ENCODE data around the gene MGAT4B. TPM values are rescaled to one million over a fixed set of nuclear protein-coding genes. Genes with fewer than 3 reads are reported as not detected.

MGAT4B gene
- total RNA-seq, 1 experiment from 2014 or later: 613 TPM

DNA sequence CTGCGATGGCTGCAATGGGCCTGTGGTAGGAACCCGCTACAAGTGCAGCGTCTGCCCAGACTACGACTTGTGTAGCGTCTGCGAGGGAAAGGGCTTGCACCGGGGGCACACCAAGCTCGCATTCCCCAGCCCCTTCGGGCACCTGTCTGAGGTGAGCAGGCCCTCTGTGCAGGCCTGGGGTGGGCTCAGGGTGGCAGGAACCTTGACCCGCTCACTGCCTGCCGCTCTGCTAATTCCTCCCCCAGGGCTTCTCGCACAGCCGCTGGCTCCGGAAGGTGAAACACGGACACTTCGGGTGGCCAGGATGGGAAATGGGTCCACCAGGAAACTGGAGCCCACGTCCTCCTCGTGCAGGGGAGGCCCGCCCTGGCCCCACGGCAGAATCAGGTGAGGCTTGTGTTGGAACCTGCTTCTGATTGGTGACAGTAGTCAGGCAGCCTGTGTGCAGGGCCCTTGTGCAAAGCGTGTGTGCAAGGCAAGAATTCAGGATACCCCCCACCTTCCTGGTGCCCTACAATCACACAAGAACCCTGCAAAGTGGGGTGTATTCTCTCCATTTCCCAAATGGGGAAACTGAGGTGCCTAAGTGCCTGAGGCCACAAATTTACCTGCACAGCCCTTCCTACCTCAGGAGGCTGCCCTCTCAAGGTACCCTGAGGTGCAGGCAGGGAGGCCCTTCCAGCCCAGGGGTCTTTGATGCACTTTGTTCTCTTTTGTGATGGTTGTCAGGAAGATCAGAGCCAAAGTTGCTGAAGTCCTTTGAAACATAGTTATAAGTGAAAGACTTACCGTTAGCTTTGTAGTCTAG lies 17.5 kb upstream of the MGAT4B start:
- peak overlapping the region; percentile 81 for H3K27ac Mint-ChIP-seq (ENCODE audit: unreplicated experiment)
- peaks cover 55% of the 10 kb centered on the region for H3K4me1 Mint-ChIP-seq (ENCODE audit: low read depth, unreplicated experiment)
- intact Hi-C loops (cut with micrococcal nuclease; ENCODE audit: unreplicated experiment): loop anchor here (5.0 kb wide), 1 partner anchor 62 kb away; no protein-coding TSS in a partner anchor
- H3K9me3 Mint-ChIP-seq (ENCODE audit: low read depth, unreplicated experiment): no peaks in the 10 kb centered on the region
- CTCF ChIA-PET: interaction anchor here (0.6 kb wide), 2 partner anchors 21 to 1144 kb away, joined by 3 read pairs; no protein-coding TSS in a partner anchor
- H3K4me3 Mint-ChIP-seq (ENCODE audit: low read depth, unreplicated experiment): peak overlapping the region; percentile 97
- TF ChIP-seq, protein P1, sequence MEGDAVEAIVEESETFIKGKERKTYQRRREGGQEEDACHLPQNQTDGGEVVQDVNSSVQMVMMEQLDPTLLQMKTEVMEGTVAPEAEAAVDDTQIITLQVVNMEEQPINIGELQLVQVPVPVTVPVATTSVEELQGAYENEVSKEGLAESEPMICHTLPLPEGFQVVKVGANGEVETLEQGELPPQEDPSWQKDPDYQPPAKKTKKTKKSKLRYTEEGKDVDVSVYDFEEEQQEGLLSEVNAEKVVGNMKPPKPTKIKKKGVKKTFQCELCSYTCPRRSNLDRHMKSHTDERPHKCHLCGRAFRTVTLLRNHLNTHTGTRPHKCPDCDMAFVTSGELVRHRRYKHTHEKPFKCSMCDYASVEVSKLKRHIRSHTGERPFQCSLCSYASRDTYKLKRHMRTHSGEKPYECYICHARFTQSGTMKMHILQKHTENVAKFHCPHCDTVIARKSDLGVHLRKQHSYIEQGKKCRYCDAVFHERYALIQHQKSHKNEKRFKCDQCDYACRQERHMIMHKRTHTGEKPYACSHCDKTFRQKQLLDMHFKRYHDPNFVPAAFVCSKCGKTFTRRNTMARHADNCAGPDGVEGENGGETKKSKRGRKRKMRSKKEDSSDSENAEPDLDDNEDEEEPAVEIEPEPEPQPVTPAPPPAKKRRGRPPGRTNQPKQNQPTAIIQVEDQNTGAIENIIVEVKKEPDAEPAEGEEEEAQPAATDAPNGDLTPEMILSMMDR (IDR thresholded peaks at IDR 0.05; ENCODE audit: unreplicated experiment): no peak
- no peaks in the 10 kb centered on the region for H3K27me3 Mint-ChIP-seq (ENCODE audit: unreplicated experiment)
- peaks cover 100% of the 10 kb centered on the region for H3K36me3 Mint-ChIP-seq (ENCODE audit: insufficient read depth, unreplicated experiment)
- no TSS peak for BruUV-seq (replicated peaks)
- no peak for DNase-seq

DNA sequence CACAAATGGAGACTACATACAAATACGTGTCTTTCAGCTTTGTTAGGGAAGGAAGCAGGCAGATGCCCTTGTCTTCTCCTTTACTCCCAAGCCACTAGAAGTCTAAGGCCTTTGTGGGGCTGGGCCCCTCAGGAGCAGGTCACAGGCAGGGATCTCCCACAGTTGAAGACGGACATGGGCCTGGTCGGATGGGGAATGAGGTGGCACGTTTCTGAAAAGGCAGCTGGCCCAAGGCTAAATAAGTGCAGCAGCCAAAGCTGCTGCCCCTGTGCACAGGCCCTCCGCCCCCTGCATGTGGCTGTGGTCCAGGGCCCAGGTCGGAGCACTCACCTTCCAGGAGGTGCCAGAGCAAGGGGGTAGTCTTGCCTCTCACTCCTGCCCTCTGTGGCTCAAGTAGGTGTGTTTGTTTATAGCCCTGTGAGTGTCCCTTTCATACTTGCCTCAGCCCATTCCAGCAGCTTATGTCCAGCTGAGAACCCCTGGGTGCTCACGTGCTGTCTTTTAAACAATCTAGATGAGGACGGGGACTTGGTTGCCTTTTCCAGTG lies 15.9 kb upstream of the MGAT4B start:
- Mint-ChIP-seq H3K4me3 (ENCODE audit: low read depth, unreplicated experiment) (peak overlapping the region; percentile 97), H3K36me3 (ENCODE audit: insufficient read depth, unreplicated experiment) (peaks cover 100% of the 10 kb centered on the region), H3K9me3 (ENCODE audit: low read depth, unreplicated experiment) (no peaks in the 10 kb centered on the region), H3K4me1 (ENCODE audit: low read depth, unreplicated experiment) (peaks cover 53% of the 10 kb centered on the region), H3K27ac (ENCODE audit: unreplicated experiment) (peak overlapping the region; percentile 99), H3K27me3 (ENCODE audit: unreplicated experiment) (no peaks in the 10 kb centered on the region)
- intact Hi-C loops (cut with micrococcal nuclease; ENCODE audit: unreplicated experiment): loop anchor here (5.0 kb wide), 1 partner anchor 60 kb away; no protein-coding TSS in a partner anchor
- BruUV-seq (replicated peaks): no TSS peak
- TF ChIP-seq, protein P1 (IDR thresholded peaks at IDR 0.05; ENCODE audit: unreplicated experiment): no peak
- CTCF ChIA-PET: interaction anchor here (0.5 to 0.6 kb wide), 2 partner anchors 11 to 27 kb away, joined by 3 read pairs; no protein-coding TSS in a partner anchor
- no peak for DNase-seq

DNA sequence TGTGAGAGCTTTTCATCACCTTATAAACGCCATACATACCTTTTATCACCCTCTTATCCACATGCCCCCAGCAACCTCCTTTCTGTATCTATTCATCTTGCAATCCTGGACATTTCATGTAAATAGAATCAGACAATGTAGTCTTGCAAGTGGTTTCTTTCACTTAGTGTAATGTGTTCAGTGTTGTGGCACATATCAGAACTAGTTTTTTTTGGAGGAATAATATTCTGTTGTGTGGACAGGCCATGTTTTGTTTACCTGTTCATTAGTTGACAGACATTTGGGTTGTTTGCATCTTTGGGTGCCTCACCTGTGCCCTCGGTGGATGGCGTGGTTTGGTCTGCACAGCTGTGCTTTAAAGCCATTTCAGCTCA lies 15.4 kb upstream of the MGAT4B start:
- H3K4me1 Mint-ChIP-seq (ENCODE audit: low read depth, unreplicated experiment): peaks cover 52% of the 10 kb centered on the region

More for the DNA sequence above, 15.4 kb upstream of the MGAT4B start:
- DNase-seq: no peak
- intact Hi-C loops (cut with micrococcal nuclease; ENCODE audit: unreplicated experiment): loop anchor here (5.0 kb wide), 1 partner anchor 60 kb away; no protein-coding TSS in a partner anchor
- TSS peak; percentile 53 for BruUV-seq (replicated peaks)
- no peaks in the 10 kb centered on the region for H3K9me3 Mint-ChIP-seq (ENCODE audit: low read depth, unreplicated experiment)
- TF ChIP-seq, protein P1 (IDR thresholded peaks at IDR 0.05; ENCODE audit: unreplicated experiment): no peak
- H3K4me3 Mint-ChIP-seq (ENCODE audit: low read depth, unreplicated experiment): peak overlapping the region; percentile 97
- peaks cover 100% of the 10 kb centered on the region for H3K36me3 Mint-ChIP-seq (ENCODE audit: insufficient read depth, unreplicated experiment)
- H3K27me3 Mint-ChIP-seq (ENCODE audit: unreplicated experiment): no peaks in the 10 kb centered on the region
- peak overlapping the region; percentile 99 for H3K27ac Mint-ChIP-seq (ENCODE audit: unreplicated experiment)
- CTCF ChIA-PET: interaction anchor here (0.5 kb wide), 1 partner anchor 12 kb away, joined by 3 read pairs; no protein-coding TSS in a partner anchor
